ENCODE measurements around the gene KIAA0408. TPM values are rescaled to one million over a fixed set of nuclear protein-coding genes. Genes with fewer than 3 reads are reported as not detected.

The KIAA0408 gene
- 0.90 and 0.97 TPM in 2 replicates for total RNA-seq

DNA sequence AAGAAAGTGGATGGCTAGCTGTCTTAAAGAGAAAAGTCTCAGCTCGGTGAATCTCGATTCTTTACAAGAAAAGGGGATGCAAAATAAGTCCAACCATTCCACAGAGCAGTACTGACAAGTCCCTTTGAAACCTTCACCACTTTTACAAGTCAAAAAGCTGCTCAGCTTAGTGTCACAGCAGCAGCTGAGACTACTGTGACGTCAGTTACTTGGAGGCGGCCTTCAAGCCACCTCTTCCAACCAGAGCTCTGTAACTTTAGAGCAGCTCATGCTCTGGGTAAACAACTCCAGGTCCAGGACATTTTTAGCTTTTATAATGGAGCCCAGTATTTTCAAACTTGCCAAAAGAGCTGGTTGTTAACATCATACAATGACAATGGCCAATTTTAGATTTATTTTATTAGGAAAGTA, at the start of gene KIAA0408:
Gene KIAA0408, minus strand, starts transcription at position 159 of the 411 bp plus-strand sequence. CDS start 5,408 bp downstream, outside the sequence.

Other genes with a start within 250 kb of the KIAA0408 start
- gene RNF146, start 192.5 kb downstream of the KIAA0408 start, total RNA-seq: 19.7 and 26.2 TPM in 2 replicates
- gene ECHDC1, start 115.8 kb downstream of the KIAA0408 start, total RNA-seq: 63.5 and 72.3 TPM in 2 replicates
- gene C6orf58, start 117.8 kb upstream of the KIAA0408 start, total RNA-seq: not detected in 2 replicates

Data from cardiac atrium fibroblast (primary cell).